Activated CD4-positive, alpha-beta T cell treated with anti-CD3 and anti-CD28 coated beads, Interleukin-2, amount 10 ng/mL, durations not matched to agents 7 days and 5 days (primary cell): ENCODE measurements around the gene CCDC88C. TPM values are rescaled to one million over a fixed set of nuclear protein-coding genes. Genes with fewer than 3 reads are reported as not detected.
"Not testable (repeated sequence)": the region's sequence is repeated elsewhere in the genome, so short reads cannot be mapped to it uniquely, and the experiment has no call there.

Experiments used
- CTCF ChIA-PET: fragments of 350-600 bp; sonication (Branson Sonifier 250); formaldehyde crosslinking; loops from one replicate; lab custom pipeline; 2021; ENCODE audit warnings: antibody characterized with exemption; lab: Charles Lee
- POLR2A ChIA-PET: fragments of 350-600 bp; sonication (Branson Sonifier 250); formaldehyde crosslinking; loops from one replicate; lab custom pipeline; 2021; ENCODE audit warnings: antibody characterized with exemption; lab: Charles Lee
- DNase-seq: peaks from one replicate; pipeline ENCODE4 v3.0.0-alpha.2; 2020
- H3K27ac Mint-ChIP-seq: one replicate; pipeline ENCODE4 v1.8.0; 2021; ENCODE audit warnings: mild to moderate bottlenecking, moderate library complexity, mixed read lengths
- H3K27me3 Mint-ChIP-seq: one replicate; pipeline ENCODE4 v1.8.0; 2021; ENCODE audit warnings: mixed read lengths
- H3K36me3 Mint-ChIP-seq: one replicate; pipeline ENCODE4 v1.8.0; 2021; ENCODE audit warnings: low read depth, mixed read lengths
- H3K4me1 Mint-ChIP-seq: one replicate; pipeline ENCODE4 v1.8.0; 2021; ENCODE audit warnings: mixed read lengths
- H3K4me3 Mint-ChIP-seq: one replicate; pipeline ENCODE4 v1.8.0; 2021; ENCODE audit warnings: mild to moderate bottlenecking, moderate library complexity, mixed read lengths
- H3K9me3 Mint-ChIP-seq: one replicate; pipeline ENCODE4 v1.8.0; 2021; ENCODE audit warnings: mixed read lengths
- total RNA-seq, 2 experiments: library from RNA; stranded (reverse); gene quantifications; one replicate each; pipeline ENCODE4 v1.2.3, GENCODE V29; 2021

Gene CCDC88C
- total RNA-seq, 2 experiments from 2014 or later: 187 to 193 TPM

DNA sequence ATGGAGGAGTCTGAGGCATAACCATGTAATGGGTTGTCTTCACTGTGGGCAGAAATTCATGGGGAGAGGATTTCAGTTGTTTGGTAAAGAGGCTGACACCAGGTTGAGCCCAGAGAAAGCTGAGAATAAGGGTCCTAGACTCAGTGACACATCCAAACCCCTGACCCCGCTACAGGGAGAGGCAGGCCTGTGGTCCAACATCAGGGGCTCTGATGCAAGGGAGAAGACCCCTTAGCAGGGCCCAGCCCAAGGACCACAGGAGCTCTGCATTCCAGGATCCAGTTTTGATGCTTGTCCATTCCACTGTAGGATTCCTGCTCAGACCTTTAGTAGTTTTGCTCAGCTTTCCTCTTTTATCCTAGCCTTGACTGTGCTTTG is 188.6 kb downstream of the CCDC88C start:
- POLR2A ChIA-PET: interaction anchor here (0.5 to 4.3 kb wide), 3 partner anchors 10 to 21 kb away, joined by 7 to 66 read pairs (median 7); partner anchors contain the start of gene GPR68
- DNase-seq: no peak
- H3K27ac Mint-ChIP-seq: peak overlapping the region; percentile 99
- H3K9me3 Mint-ChIP-seq: peaks cover 16% of the 10 kb centered on the region
- peak overlapping the region; percentile 80 for H3K4me3 Mint-ChIP-seq
- H3K36me3 Mint-ChIP-seq: peaks cover 80% of the 10 kb centered on the region
- peaks cover 86% of the 10 kb centered on the region for H3K4me1 Mint-ChIP-seq
- H3K27me3 Mint-ChIP-seq: no peaks in the 10 kb centered on the region
- CTCF ChIA-PET: interaction anchor here (0.6 to 5.5 kb wide), 8 partner anchors 13 to 90 kb away, joined by 3 to 70 read pairs (median 4); partner anchors contain the start of gene GPR68

DNA sequence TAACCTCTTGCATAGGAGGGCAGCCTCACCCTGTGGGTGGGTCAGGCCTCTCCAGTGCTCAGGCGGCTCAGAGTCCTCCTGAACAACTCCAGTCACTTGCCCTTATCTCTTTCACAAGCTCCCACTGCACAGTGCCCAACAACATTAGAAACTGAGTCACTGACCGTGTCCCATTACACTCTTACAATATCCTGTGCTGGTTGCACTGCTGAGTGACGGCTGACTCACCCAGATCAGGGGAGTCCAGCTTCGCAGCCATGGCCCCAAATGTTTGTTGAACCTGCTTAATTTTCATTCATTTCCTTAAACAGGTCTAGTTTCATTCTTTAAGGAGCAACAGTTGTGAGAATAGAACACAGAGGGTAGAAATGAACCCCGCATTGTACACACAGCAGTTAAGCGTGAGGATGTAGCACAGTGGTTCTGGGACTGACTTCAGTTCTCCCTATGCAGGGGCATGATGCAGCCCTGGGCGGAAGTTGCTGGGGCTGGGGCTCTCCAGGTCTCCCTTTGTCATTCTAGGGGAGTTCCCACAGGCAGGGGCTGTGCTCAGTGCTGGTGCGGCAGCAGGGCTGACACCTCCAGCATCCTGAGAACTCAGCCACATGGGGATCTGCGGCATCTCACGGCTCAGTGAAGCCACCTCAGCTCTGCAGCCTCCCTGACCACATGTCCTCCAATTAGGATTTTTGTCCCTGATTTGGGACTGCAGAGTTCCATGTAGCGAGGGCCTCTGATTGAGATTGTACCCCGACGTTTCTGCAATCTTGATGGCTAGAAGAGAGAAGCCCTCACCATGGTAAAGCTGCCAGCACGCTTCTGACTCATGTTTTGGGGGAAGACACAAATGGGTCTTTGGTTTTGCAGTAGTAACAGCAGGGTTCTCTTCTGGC is 189.3 kb downstream of the CCDC88C start:
- no peaks in the 10 kb centered on the region for H3K27me3 Mint-ChIP-seq
- peaks cover 18% of the 10 kb centered on the region for H3K9me3 Mint-ChIP-seq
- POLR2A ChIA-PET: interaction anchor here (0.5 to 4.3 kb wide), 3 partner anchors 9 to 22 kb away, joined by 7 to 66 read pairs (median 7); partner anchors contain the start of gene GPR68
- CTCF ChIA-PET: interaction anchor here (0.6 to 5.5 kb wide), 10 partner anchors 10 to 1255 kb away, joined by 3 to 70 read pairs (median 4); partner anchors contain the start of gene GPR68
- H3K27ac Mint-ChIP-seq: peak overlapping the region; percentile 99
- peaks cover 90% of the 10 kb centered on the region for H3K4me1 Mint-ChIP-seq
- H3K4me3 Mint-ChIP-seq: peak overlapping the region; percentile 64
- H3K36me3 Mint-ChIP-seq: peaks cover 85% of the 10 kb centered on the region
- peak; percentile 84 for DNase-seq

DNA sequence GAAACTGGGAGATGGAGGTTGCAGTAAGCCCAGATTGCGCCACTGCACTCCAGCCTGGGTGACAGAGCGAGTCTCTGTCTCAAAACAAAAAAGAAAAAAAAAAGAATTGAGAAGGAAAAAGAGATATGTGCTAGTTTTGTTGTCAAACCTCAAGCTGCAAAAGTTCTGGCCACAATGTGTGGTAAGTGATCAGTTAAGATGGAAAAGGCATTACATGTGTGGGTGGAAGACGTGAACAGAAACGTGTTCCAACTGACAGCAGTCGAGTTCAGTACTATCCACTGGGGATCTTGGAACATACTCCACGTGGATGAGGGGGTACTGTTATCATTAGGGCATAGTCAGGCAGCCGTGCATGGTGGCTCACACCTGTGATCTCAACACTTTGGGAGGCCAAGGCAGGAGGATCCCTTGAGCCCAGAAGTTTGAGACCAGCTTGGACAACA is 190.4 kb downstream of the CCDC88C start:
- CTCF ChIA-PET: interaction anchor here (0.6 to 5.5 kb wide), 6 partner anchors 9 to 413 kb away, joined by 3 to 70 read pairs (median 5); partner anchors contain the start of gene GPR68
- peaks cover 21% of the 10 kb centered on the region for H3K9me3 Mint-ChIP-seq
- H3K27me3 Mint-ChIP-seq: no peaks in the 10 kb centered on the region
- POLR2A ChIA-PET: interaction anchor here (0.6 to 4.3 kb wide), 2 partner anchors 16 to 113 kb away, joined by 6 to 66 read pairs; partner anchors contain the start of gene GPR68
- peaks cover 85% of the 10 kb centered on the region for H3K36me3 Mint-ChIP-seq
- DNase-seq: peak; percentile 50
- H3K4me3 Mint-ChIP-seq: peak overlapping the region; percentile 53
- peaks cover 95% of the 10 kb centered on the region for H3K4me1 Mint-ChIP-seq
- H3K27ac Mint-ChIP-seq: peak overlapping the region; percentile 99

DNA sequence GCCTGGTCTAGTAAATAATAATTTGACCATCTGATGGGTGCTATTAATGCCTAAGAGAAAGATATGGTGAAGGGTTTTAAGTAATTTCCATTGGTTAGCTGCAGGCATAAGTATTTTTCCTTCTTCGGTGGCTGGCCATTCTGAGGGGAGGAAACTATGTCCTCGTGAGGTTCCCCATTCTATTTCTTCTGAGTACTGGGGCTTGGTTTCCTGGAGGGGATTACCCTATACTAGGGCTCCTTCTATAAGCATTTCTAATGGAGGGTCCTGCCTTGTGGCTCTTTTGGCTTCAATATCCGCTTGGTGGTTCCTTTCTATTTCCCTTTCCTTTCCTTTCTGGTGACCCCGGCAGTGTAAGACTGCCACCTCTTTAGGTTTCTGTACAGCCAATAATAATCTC is 191.3 kb downstream of the CCDC88C start:
- H3K4me3 Mint-ChIP-seq, DNase-seq, H3K27me3 Mint-ChIP-seq: not testable (repeated sequence)
- peaks cover 94% of the 10 kb centered on the region for H3K4me1 Mint-ChIP-seq
- POLR2A ChIA-PET: interaction anchor here (0.6 to 4.3 kb wide), 2 partner anchors 17 to 473 kb away, joined by 3 to 66 read pairs; partner anchors contain the start of gene GPR68
- CTCF ChIA-PET: interaction anchor here (0.9 to 5.5 kb wide), 3 partner anchors 8 to 23 kb away, joined by 3 to 70 read pairs (median 6); partner anchors contain the start of gene GPR68
- peak overlapping the region; percentile 99 for H3K27ac Mint-ChIP-seq
- peaks cover 20% of the 10 kb centered on the region for H3K9me3 Mint-ChIP-seq
- H3K36me3 Mint-ChIP-seq: peaks cover 85% of the 10 kb centered on the region

DNA sequence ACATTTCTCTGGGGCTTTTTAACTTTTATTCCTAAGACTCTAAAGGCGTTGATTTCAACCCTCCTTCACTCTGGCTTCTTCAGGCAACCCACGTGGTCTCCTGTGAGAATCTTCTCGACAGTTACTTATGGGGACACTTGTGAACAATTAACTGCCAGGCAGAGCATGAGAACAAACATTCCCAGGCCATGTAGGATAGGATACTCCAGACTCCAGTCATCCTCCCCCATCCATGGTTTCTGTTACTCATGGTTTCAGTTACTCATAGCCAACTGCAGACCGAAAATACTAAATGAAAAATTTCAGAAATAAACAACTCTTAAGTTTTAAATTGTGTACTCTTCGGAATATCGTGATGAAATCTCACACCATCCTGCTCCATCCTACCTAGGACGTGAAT is 192.6 kb downstream of the CCDC88C start:
- no peaks in the 10 kb centered on the region for H3K27me3 Mint-ChIP-seq

DNA sequence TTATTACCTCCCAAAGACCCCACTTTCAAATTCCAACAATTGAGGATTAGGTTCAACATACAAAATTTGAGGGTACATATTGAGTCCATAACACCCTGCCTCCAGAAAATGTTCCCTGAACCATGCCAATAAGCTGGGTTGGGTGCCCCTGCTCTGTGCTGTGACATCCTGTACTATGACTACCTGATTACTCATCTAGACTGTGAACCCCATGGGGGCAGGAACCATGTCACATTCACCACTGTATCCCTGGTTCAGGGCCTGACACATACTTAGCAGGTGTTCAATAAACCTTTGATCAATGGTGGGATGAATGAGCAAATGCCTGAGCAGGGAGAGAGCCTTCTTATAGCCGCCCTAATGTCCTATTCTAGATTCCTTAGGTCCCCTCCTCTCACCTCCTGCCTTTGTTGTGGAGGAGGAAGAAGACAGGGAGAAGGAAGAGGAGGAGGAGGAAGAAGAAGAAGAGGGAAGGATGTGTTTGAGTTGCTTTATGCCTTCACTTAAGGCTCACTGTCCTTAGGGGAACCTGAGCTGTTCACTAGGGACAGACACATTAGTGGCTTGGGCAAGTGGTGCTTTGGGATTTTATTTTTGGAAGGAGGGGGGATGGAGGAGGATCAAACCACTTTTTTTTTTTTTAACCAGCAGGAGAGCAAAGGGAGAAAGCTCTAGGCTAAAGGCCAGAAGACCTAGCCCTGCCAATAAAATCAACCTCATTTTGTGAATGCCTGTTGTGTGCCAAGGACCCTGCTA is 194.4 kb downstream of the CCDC88C start:
- Mint-ChIP-seq H3K4me3 (no peak overlapping the region), H3K27ac (peak overlapping the region; percentile 74), H3K27me3 (no peaks in the 10 kb centered on the region), H3K4me1 (peaks cover 70% of the 10 kb centered on the region), H3K9me3 (peaks cover 15% of the 10 kb centered on the region), H3K36me3 (peaks cover 92% of the 10 kb centered on the region)
- ChIA-PET CTCF (interaction anchor here (1.4 to 1.5 kb wide), 3 partner anchors 22 to 46 kb away, joined by 3 to 5 read pairs (median 3); no protein-coding TSS in a partner anchor), POLR2A (no interaction called here)
- no peak for DNase-seq

More for the DNA sequence above, 192.6 kb downstream of the CCDC88C start:
- H3K36me3 Mint-ChIP-seq: peaks cover 85% of the 10 kb centered on the region
- POLR2A ChIA-PET: no interaction called here
- peaks cover 15% of the 10 kb centered on the region for H3K9me3 Mint-ChIP-seq
- peak overlapping the region; percentile 99 for H3K27ac Mint-ChIP-seq
- CTCF ChIA-PET: no interaction called here
- peaks cover 88% of the 10 kb centered on the region for H3K4me1 Mint-ChIP-seq
- DNase-seq: no peak
- H3K4me3 Mint-ChIP-seq: no peak overlapping the region

Other genes starting within 250 kb of the CCDC88C start
- gene GPR68, start 173.1 kb downstream of the CCDC88C start, total RNA-seq: 10 to 100 TPM; 32.7 to 33.0 TPM
- gene PPP4R3A, start 92.5 kb upstream of the CCDC88C start, total RNA-seq: 100 to 1,000 TPM; 134 to 145 TPM